Activated effector memory CD4-positive, alpha-beta T cell treated with anti-CD3 and anti-CD28 coated beads, Interleukin-2, amount 50 U/mL, for 16 hours (primary cell): ENCODE results near the gene GRM8.
"Not testable (repeated sequence)": the region's sequence is repeated elsewhere in the genome, so short reads cannot be mapped to it uniquely, and the experiment has no call there.

Source experiments
- DNase-seq: peaks from one replicate; pipeline ENCODE4 v3.0.0-alpha.2; 2020

Gene GRM8

GRCh38 chr7:127021857-127022256, 230.9 kb downstream of the GRM8 start:
- DNase-seq: no peak

DNA sequence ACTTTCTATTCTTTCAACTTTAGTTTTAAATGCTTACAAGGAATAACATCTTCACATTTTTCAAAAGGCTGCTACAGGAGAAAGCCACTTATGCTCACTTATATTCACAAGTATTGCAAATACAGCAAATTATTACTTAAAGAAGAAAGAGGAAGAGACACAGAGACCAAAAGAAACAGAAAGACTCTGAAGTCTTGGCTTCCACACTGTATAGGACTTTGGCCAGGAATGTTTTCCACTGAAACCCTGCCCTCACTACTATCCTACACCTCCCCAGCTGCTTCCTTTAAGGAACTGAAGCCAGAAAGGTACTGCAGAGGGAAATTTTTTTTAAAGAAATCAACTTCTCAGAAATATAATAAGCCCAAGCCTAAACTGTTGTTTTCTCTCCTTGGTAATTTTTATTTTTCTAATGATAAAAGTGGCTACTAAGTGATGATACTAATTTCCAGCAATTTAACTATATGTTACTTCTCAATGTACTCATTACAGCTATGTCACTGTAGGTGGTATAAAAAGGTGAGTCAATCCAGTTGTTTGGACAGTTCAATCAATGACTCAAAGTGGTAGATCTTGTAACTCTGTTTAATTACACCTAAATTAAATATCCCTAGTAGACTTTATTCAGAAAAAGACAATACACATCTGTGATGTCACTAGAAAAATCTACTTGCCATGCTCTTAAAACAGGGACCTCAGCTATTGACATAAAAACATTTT, 231.6 kb downstream of the GRM8 start:
- DNase-seq: no peak

GRCh38 chr7:127018889-127019288, 233.9 kb downstream of the GRM8 start:
- DNase-seq: no peak

- no peak for DNase-seq
These were observed 235.5 kb downstream of the GRM8 start for GRCh38 chr7:127017196-127017595.

DNA sequence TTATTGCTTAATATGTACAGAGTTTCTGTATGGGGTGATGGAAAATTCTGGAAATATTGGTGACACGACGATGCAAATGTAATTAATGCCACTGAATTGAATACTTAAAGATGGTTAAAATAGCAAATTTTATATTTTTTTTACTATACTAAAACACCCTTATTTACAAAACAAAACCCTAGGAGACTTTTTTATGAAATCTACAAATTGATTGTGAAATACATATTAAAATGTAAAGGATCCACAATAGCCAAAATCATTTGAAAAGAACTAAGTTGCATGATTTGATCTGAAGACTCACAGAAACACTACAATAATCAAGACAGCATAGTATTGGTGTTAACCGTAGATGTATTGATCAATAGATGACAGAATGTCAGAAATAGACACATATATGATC, 252.0 kb downstream of the GRM8 start:
- DNase-seq: no peak

DNA sequence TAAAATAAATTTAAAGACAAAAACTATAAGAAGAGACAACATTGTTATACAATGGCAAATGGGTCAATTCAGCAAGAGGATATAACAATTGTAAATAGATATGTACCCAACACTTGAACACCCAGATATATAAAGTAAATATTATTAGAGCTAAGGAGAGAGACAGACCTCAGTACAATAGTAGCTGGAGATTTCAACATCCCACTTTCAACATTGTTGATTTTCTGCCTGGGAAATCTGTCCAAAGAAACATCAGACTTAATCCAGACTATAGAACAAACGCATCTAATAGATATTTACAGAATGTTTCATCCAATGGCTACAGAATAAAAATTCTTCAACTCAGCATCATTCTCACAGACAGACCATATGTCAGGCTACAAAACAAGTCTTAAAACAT, 256.1 kb downstream of the GRM8 start:
- DNase-seq: no peak

DNA sequence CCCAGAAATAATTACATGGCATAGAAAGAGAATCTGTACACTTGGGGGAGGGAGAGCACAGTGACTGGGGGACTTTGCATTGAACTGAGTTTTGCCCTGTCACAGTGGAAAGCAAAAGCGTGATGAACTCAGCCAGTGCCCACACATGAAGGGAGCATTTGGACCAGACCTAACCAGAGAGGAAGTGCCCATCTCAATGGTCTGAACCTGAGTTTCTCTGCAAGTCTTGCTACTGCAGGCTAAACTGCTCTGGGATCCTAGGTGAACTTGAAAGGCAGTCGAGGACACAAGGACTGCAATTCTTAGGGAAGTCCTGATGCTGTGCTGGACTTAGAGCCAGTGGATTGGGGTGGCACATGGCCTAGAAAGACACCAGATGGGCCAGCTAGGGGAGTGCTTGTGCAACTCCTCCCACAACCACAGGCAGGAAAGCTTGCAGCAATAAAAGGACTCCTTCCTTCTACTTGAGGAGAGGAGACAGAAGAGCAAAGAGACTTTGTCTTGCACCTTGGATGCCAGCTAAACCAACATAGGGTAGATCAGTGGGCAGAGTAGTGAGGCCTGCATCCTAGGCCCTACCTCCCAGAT, 259.0 kb downstream of the GRM8 start:
- DNase-seq: no peak

DNA sequence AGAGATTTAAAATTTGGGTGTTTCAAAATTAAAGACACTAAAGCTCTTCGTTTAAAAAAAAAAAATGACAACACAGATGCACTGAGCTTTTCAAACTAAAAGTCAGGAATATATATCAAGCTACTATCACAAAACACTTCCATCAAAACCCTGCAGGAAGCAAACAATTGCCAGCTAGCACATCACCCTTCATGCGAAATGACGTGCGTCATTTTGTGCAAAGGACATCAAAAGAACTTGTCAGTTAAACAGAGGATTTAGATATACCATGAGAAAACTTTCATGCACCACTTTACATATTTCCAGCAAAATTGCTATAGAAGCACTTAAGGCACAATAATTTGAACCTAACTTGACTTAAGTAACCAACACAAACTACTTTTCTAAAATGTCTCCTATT, 264.7 kb downstream of the GRM8 start:
- no peak for DNase-seq

- no peak for DNase-seq
These were observed 273.0 kb downstream of the GRM8 start for GRCh38 chr7:126979722-126980121.

DNA sequence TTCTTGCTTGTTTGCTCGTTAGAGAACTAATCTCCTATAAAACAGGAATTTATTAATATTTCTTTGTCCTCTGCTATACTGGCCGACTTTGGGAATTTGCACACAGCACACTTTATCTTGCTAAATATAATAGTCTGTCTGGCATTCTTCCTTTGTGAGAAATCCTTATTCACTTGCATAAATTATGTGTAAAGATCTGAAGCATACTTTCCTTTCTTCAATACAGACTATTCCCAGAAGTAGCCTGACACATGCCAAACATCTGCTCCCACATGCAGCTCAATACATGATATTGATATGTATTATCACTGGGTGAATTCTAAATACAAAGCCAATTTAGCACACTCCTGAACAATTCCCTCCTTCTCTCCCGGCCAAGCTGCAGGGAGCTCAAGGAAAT, 273.9 kb downstream of the GRM8 start:
- DNase-seq: no peak

DNA sequence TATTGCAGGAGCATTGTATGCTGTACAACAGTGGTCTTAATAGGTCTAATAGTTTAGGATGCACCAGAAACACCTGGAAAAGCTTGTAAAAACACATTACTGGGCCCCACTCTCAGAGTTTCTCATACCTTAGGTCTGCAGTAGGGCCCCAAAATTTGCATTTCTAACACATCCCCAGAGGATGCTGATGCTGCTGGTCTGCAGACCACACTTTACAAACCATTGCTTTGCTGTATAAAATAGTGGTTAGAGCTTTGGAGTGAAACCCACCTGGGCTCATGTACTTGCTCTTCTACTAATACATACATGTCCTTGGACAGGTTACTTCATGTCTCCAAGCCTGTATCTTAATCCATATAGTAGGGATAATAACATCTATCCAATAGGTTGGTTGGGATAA, 279.7 kb downstream of the GRM8 start:
- DNase-seq: no peak

GRCh38 chr7:126972571-126972970, 280.2 kb downstream of the GRM8 start:
- DNase-seq: no peak

DNA sequence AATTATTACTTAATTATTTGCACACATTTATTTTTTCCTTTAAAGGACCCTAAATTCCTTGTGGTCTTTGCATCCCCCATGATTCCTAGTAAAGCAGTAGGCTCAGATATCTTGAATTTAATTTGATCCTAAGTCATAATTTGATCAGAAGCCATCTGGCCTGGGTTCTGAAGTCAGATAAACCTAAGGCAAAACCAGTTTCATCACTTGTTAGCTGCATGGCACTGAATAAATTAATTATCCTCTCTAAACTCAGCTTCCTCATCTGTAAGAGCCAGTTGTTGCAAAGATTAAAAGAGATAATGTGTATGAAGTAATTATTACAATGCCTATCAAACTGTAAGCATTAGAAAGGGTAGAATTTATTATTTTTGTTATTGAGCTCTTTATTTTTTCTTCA, 293.1 kb downstream of the GRM8 start:
- DNase-seq: no peak

DNA sequence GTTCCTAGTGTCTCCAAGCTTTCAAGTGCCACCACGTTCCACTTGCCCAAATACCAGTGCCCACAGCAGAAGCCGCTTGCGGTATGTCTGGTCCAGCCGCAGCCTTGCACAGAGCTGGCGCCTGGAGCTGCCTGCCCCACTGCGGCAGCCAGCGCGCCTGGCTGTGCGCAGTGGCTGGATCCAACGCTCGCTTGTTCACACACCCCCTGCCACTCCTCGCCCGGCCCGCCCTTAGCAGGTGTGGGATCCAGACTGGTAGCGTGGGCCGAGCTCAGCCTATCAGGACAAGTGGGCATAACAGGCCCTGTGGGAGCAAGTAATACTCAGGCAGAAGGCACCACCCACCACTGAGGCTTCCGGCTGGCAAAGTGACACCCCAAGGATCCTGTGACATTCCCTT, 294.4 kb downstream of the GRM8 start:
- no peak for DNase-seq

DNA sequence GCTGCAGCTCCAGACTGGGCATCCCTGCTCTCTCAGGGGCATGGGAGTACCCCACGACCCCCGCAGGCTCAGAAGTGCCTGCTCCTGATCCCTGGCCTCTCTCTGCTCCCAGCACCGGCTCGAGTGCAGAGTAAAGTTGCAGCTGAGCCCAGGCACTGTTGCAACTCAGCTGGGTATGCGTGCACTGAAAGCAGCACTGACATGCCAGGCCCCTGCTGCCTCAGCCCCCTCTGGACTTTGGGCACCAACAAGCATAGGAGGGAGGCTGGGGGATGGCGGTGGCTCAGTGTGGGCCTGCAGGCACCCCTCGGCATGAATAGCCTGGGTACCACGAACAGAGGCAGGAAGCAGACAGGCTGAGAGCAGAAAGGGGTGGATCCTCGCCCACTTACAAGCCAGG, 295.3 kb downstream of the GRM8 start:
- DNase-seq: no peak

- no peak for DNase-seq
These were observed 299.3 kb downstream of the GRM8 start for GRCh38 chr7:126953461-126953860.

DNA sequence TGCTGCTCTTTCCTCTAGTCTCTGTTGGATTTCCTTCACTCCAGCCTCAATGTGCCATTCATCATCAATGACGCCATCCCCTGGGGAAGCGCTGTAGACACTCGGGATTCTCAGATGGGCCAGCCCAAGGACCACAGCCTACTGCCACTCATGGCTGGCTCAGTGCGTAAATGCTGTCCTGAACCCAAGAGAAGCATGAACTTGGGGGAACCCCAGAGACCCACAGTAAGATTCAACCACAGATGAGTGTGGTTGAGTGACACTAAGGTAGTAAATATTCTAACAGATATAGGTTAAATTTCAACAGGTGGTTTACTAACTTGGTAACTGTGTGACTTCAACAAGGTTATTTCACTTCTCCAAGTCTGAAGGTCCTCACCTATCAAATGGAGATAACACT, 304.1 kb downstream of the GRM8 start:
- DNase-seq: no peak

GRCh38 chr7:126940723-126941307, 311.9 kb downstream of the GRM8 start:
- no peak for DNase-seq

GRCh38 chr7:126937171-126937570, 315.6 kb downstream of the GRM8 start:
- no peak for DNase-seq

GRCh38 chr7:126931581-126931980, 321.2 kb downstream of the GRM8 start:
- no peak for DNase-seq

DNA sequence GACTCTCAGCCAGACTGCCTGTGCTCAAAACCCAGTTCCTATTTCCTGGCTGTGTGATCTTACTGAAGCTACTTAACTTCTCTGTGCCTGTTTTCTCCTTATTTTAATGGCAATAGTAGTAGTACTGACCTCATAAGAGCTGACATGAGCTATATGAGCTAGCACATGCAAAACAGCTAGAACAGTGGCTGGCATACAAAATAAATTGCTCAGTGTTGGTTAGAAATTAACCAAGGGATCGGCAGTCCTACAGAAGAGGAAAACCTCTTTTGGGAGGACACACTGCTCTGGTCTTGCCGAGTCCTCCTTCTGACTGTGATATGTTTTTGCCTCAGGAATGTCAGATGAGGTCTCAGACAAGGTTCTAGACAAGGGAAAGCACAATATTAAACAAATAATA, 322.6 kb downstream of the GRM8 start:
- no peak for DNase-seq

- no peak for DNase-seq
These were observed 328.3 kb downstream of the GRM8 start for GRCh38 chr7:126924477-126924876.

GRCh38 chr7:126911627-126912026, 341.1 kb downstream of the GRM8 start:
- DNase-seq: not testable (repeated sequence)

GRCh38 chr7:126908564-126908963, 344.2 kb downstream of the GRM8 start:
- not testable (repeated sequence) for DNase-seq

DNA sequence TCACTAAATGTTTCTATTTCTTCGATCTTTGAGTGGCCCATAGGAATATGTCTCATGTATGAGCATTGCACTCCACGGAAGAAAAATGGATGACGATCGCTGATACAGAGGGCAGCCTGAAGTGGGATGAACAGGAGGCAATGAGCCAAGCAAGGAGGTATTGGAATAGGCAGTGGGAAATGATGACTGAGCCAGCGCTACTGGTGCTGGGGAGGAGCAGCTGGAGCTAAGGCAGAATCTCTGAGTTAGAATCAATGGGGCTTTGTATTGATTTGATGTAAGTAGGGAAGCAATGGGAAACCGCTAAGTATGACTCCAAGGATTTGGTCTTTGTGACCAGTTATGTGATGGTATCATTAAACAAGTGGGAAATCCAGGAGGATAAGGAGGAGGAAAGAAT, 345.1 kb downstream of the GRM8 start:
- not testable (repeated sequence) for DNase-seq
